ENCODE data around the gene POLE.

Gene POLE

GRCh38 chr12:132686825-132687210 is 324 bp downstream of the POLE start:
- no peak for DNase-seq (ENCODE audit: low spot score)

GRCh38 chr12:132685400-132685799 is 1.7 kb downstream of the POLE start:
- DNase-seq (ENCODE audit: low spot score) = no peak

- no peak for DNase-seq (ENCODE audit: low spot score)
Observed at GRCh38 chr12:132677492-132677891, 9.7 kb downstream of the POLE start.

- DNase-seq (ENCODE audit: low spot score) = no peak
Observed at GRCh38 chr12:132675757-132676432, 11.2 kb downstream of the POLE start.

- no peak for DNase-seq (ENCODE audit: low spot score)
Observed at GRCh38 chr12:132674561-132674960, 12.6 kb downstream of the POLE start.

GRCh38 chr12:132673288-132674179 is 13.6 kb downstream of the POLE start:
- DNase-seq (ENCODE audit: low spot score) = no peak

- DNase-seq (ENCODE audit: low spot score) = no peak
Observed at GRCh38 chr12:132672678-132673077, 14.5 kb downstream of the POLE start.

- DNase-seq (ENCODE audit: low spot score) = no peak
Observed at GRCh38 chr12:132672116-132672515, 15.0 kb downstream of the POLE start.

GRCh38 chr12:132669166-132669879 is 17.8 kb downstream of the POLE start:
- DNase-seq (ENCODE audit: low spot score) = no peak

GRCh38 chr12:132668191-132669088 is 18.7 kb downstream of the POLE start:
- DNase-seq (ENCODE audit: low spot score) = no peak

- no peak for DNase-seq (ENCODE audit: low spot score)
Observed at GRCh38 chr12:132665794-132666193, 21.3 kb downstream of the POLE start.

GRCh38 chr12:132665149-132665491 is 22.0 kb downstream of the POLE start:
- DNase-seq (ENCODE audit: low spot score) = no peak

GRCh38 chr12:132664206-132665148 is 22.7 kb downstream of the POLE start:
- no peak for DNase-seq (ENCODE audit: low spot score)

- no peak for DNase-seq (ENCODE audit: low spot score)
Observed at GRCh38 chr12:132662901-132663755, 24.0 kb downstream of the POLE start.

GRCh38 chr12:132661972-132662371 is 25.2 kb downstream of the POLE start:
- no peak for DNase-seq (ENCODE audit: low spot score)

GRCh38 chr12:132660996-132661395 is 26.1 kb downstream of the POLE start:
- no peak for DNase-seq (ENCODE audit: low spot score)

- no peak for DNase-seq (ENCODE audit: low spot score)
Observed at GRCh38 chr12:132660052-132660451, 27.1 kb downstream of the POLE start.

- DNase-seq (ENCODE audit: low spot score) = no peak
Observed at GRCh38 chr12:132659146-132659545, 28.0 kb downstream of the POLE start.

GRCh38 chr12:132658149-132658894 is 28.8 kb downstream of the POLE start:
- DNase-seq (ENCODE audit: low spot score) = no peak

Measured in LoVo (cell line).